Liver (tissue), 10 donors: ENCODE measurements around the gene C9orf85. TPM values are rescaled to one million over a fixed set of nuclear protein-coding genes. Genes with fewer than 3 reads are reported as not detected.

ENCODE experiments used
- DNase-seq: peaks from one replicate; pipeline ENCODE4 v3.0.0-alpha.2; 2017; ENCODE audit warnings: low spot score
- H3K27ac ChIP-seq, 2 donors: one replicate each; pipeline ENCODE4 v1.7.0; 2013; ENCODE audit warnings: inconsistent platforms in 2 of 2, low read length in 2 of 2, control low read depth in 1 of 2, low read depth in 1 of 2, mild to moderate bottlenecking in 1 of 2
- H3K27me3 ChIP-seq, 4 donors: one replicate each; pipeline versions ENCODE4 v1.6.1 to v1.7.0; 2013; ENCODE audit warnings: low read length in 3 of 4, inconsistent platforms in 1 of 4, mild to moderate bottlenecking in 1 of 4, moderate library complexity in 1 of 4; ENCODE audit not compliant: control insufficient read depth in 4 of 4, insufficient read depth in 4 of 4
- H3K36me3 ChIP-seq, 4 donors: one replicate each; pipeline versions ENCODE4 v1.6.1 to v1.7.0; 2013; ENCODE audit warnings: low read length in 3 of 4, mild to moderate bottlenecking in 3 of 4, low read depth in 1 of 4, moderate library complexity in 1 of 4; ENCODE audit not compliant: control insufficient read depth in 4 of 4, insufficient read depth in 3 of 4
- H3K4me1 ChIP-seq, 4 donors: one replicate each; pipeline versions ENCODE4 v1.6.1 to v1.7.0; 2013; ENCODE audit warnings: low read length in 3 of 4, mild to moderate bottlenecking in 3 of 4, moderate library complexity in 1 of 4; ENCODE audit not compliant: control insufficient read depth in 4 of 4, insufficient read depth in 4 of 4
- H3K4me3 ChIP-seq, 3 donors: one replicate each; pipeline versions ENCODE4 v1.6.1 to v1.7.0; 2013; ENCODE audit warnings: low read length in 3 of 3, control low read depth in 1 of 3, low read depth in 1 of 3, mild to moderate bottlenecking in 1 of 3
- H3K9ac ChIP-seq, 2 donors: one replicate each; pipeline ENCODE4 v1.7.0; 2013; ENCODE audit warnings: low read length in 2 of 2, mild to moderate bottlenecking in 2 of 2, moderate library complexity in 2 of 2, control low read depth in 1 of 2, low read depth in 1 of 2
- H3K9me3 ChIP-seq, 4 donors: one replicate each; pipeline versions ENCODE4 v1.6.1 to v1.7.0; 2013; ENCODE audit warnings: low read length in 3 of 4; ENCODE audit not compliant: control insufficient read depth in 4 of 4
- HNF4A ChIP-seq, 2 donors: conservative IDR thresholded peaks; 2 replicates each; pipeline ENCODE4 v1.6.1; 2016; ENCODE audit warnings: antibody characterized with exemption in 2 of 2, mild to moderate bottlenecking in 2 of 2
- WGBS: extraction: QIAGEN DNeasy Blood & Tissue Kit; methylation state at CpG from one replicate; pipeline ENCODE4 v1.1.7; 2013; 5-methylcytosine and 5-hydroxymethylcytosine counted together
- polyA plus RNA-seq, 2 donors: library from polyadenylated mRNA; stranded (reverse) in 1 of 2; unstranded in 1 of 2; fragments of 200-250 nt in 1 of 2; fragments of >200 nt in 1 of 2; fragmentation: Nextera tagmentation in 1 of 2; extraction: Ambion mirVana in 1 of 2; gene quantifications; one replicate each; pipeline versions ENCODE4 v1.2.1 to v1.2.3, GENCODE V29; 2013 to 2015
- small RNA-seq: library from RNA; depleted of rRNA; stranded (forward); fragments of <200 nt; gene quantifications from one replicate; pipeline ENCODE3, GENCODE V24; 2014
- total RNA-seq, 2 donors: library from RNA; depleted of rRNA; stranded (reverse); fragments of >200 nt; gene quantifications; one replicate each; pipeline ENCODE4 v1.2.3, GENCODE V29; 2014
- donor health status: healthy.
- donor health status: healthy.
- donor health status: healthy.
- donor health status: healthy.
- donor health status: healthy.

C9orf85 gene
- total and polyA plus RNA-seq, 4 donors, result 3.6 to 6.6 (median 3.9) TPM

DNA sequence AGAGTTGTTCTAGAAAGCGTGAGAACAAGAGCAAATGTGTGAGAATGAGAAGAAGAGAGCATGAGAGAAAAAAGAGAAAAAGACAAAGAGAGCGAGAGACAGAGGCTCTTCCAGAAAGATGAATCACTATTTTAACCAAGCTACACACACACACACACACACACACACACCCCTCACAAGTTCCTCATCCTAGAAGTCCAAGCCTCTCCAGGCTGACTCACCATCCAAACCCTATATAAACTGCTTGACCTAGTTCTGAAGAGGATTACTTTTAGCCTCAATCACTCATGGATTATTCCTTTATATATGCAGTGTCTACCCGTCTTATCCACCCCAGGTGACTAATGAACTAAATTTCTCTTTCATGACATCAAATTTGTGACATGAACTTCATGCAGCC, 111.4 kb downstream of the C9orf85 start:
- Histone ChIP-seq H3K4me3 (no peak overlapping the region), H3K9me3 (no peaks in the 10 kb centered on the region), H3K27ac (no peak overlapping the region), H3K36me3 (no peaks in the 10 kb centered on the region), H3K27me3 (no peaks in the 10 kb centered on the region), H3K4me1 (no peaks in the 10 kb centered on the region), H3K9ac (no peak overlapping the region)
- no peak for DNase-seq
- no peak for TF ChIP-seq HNF4A (conservative IDR thresholded peaks at IDR 0.05)
- 60% methylated on average over 3 of the region's 3 CpGs for WGBS

Small RNAs within 50 kb of the gene (small RNA-seq; reads per million reads assigned to genes)
- not detected for gene HSPB1P1
- not detected for gene RF00019

Other genes starting within 250 kb of the C9orf85 start
- gene CEMIP2, start 143.1 kb upstream of the C9orf85 start, total RNA-seq, result 100 to 1,000 TPM in 1 of 2 donors, 10 to 100 TPM in 1; 57.2 to 123 TPM
- 10 to 100 TPM; 18.8 to 20.0 TPM for gene CEMIP2, start 143.1 kb upstream of the C9orf85 start, polyA plus RNA-seq
- 10 to 100 TPM; 12.9 to 17.7 TPM for gene ABHD17B, start 446 bp upstream of the C9orf85 start, total RNA-seq
- gene ABHD17B, start 446 bp upstream of the C9orf85 start, polyA plus RNA-seq, result 1 to 10 TPM; 5.2 to 7.4 TPM
- not detected for gene C9orf57, start 149.0 kb downstream of the C9orf85 start, total RNA-seq
- gene C9orf57, start 149.0 kb downstream of the C9orf85 start, polyA plus RNA-seq, result not detected
- gene GDA, start 237.8 kb downstream of the C9orf85 start, total RNA-seq, result 10 to 100 TPM in 1 of 2 donors, under 1 TPM in 1; 0.37 to 24.1 TPM
- 10 to 100 TPM; 15.0 to 24.4 TPM for gene GDA, start 237.8 kb downstream of the C9orf85 start, polyA plus RNA-seq